SJSA1 (cell line): ENCODE measurements around the gene PBX3. TPM values are rescaled to one million over a fixed set of nuclear protein-coding genes. Genes with fewer than 3 reads are reported as not detected.

ENCODE experiments used
- DNase-seq, 2 experiments: peaks; one replicate each; pipeline ENCODE4 v3.0.0-alpha.2; 2015 to 2020; ENCODE audit warnings: low spot score in 2 of 2, low read depth in 1 of 2
- H3K27ac ChIP-seq: fragments of 250-450 bp; sonication (Bioruptor Pico); 2 replicates; pipeline ENCODE4 v1.5.1; 2020; ENCODE audit warnings: mild to moderate bottlenecking, moderate library complexity
- H3K27me3 ChIP-seq: fragments of 250-450 bp; sonication (Bioruptor Pico); replicated peaks from 2 replicates; pipeline ENCODE4 v1.5.1; 2020; ENCODE audit warnings: mild to moderate bottlenecking, moderate library complexity
- H3K36me3 ChIP-seq: fragments of 250-450 bp; sonication (Bioruptor Pico); 2 replicates; pipeline ENCODE4 v1.5.1; 2020; ENCODE audit warnings: mild to moderate bottlenecking
- H3K4me1 ChIP-seq: fragments of 250-450 bp; sonication (Bioruptor Pico); replicated peaks from 2 replicates; pipeline ENCODE4 v1.6.1; 2021; ENCODE audit warnings: mild to moderate bottlenecking
- H3K4me3 ChIP-seq: fragments of 250-450 bp; sonication (Bioruptor Pico); 2 replicates; pipeline ENCODE4 v1.5.1; 2020; ENCODE audit warnings: mild to moderate bottlenecking
- H3K9me3 ChIP-seq: fragments of 250-450 bp; sonication (Bioruptor Pico); replicated peaks from 2 replicates; pipeline ENCODE4 v1.5.1; 2020; ENCODE audit warnings: mild to moderate bottlenecking
- total RNA-seq: library from RNA; depleted of rRNA; stranded (reverse); fragments of >200 nt; shearing (Covaris generic); gene quantifications from 2 replicates; pipeline ENCODE4 v1.2.3, GENCODE V29; 2014

Gene PBX3
- total RNA-seq, 1 experiment from 2014 or later, result 15.1 TPM

DNA sequence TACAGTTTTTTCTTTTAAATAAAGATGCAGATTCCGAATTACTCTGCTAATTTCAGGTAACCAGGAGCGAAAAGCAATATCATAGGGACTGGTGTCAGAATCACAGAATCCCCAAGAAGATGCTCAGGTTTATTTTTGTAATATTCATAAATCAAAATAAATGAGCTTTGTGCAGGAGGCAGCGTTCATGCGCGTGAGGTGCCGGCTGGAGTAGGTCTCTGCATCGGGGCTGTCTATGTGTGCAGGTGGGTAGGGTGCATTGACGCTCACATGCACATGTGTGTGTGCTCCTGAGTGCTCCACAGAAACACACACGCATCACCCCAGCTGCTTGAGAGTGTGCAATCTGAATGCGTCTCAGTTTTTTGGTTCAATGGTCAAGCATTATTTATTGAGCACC lies 226.4 kb downstream of the PBX3 start:
- Histone ChIP-seq H3K4me3 (no peak overlapping the region), H3K36me3 (no peaks in the 10 kb centered on the region), H3K27ac (no peak overlapping the region), H3K9me3 (0 out of 2 replicates have a peak, but pooled peaks cover 2% of the 10 kb centered on the region), H3K4me1 (peaks cover 9% of the 10 kb centered on the region; the same call in 1 of the 2 replicates), H3K27me3 (no peaks in the 10 kb centered on the region)
- DNase-seq, result no peak

DNA sequence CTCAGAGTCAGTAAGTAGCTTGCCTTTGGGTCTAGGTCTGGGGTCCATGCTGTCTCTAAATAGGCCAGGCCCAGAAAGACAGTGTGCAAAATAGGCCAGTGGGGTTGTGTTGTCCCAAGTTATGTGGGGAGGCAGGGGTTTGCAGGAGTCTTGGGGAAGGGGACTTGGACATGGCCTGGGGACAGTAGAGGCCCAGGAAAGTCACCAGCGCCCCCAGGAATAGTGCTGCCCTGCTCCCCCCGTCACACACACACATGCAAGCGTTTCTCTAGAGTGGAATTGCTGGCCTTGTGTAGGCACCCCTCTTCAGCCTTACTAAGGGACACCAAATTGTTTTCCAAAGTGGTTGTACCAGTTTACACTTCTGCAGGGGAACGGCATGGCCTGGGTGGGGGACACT lies 227.5 kb downstream of the PBX3 start:
- Histone ChIP-seq H3K9me3 (0 out of 2 replicates have a peak, but pooled peaks cover 4% of the 10 kb centered on the region), H3K27ac (no peak overlapping the region), H3K36me3 (no peaks in the 10 kb centered on the region), H3K27me3 (no peaks in the 10 kb centered on the region), H3K4me3 (no peak overlapping the region), H3K4me1 (peaks cover 9% of the 10 kb centered on the region; the same call in 1 of the 2 replicates)
- no peak for DNase-seq

DNA sequence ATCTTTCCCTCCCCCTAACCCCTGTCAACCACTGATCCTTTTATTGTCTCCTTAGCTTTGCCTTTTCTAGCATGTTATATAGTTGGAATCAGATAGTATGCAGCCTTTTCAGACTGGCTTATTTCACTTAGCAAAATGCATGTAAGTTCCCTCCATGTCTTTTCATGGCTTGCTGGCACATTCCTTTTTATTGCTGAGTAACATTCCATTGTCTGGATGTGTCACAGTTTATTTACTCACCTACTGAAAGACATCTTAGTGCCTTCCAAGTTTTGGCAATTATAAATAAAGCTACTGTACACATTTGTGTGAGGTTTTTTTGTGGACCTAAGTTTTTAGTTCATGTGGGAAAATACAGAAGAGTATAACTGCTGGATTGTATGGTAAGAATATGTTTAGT lies 230.1 kb downstream of the PBX3 start:
- peak in 1 of 2 experiments; percentile 22 for DNase-seq
- Histone ChIP-seq H3K27me3 (no peaks in the 10 kb centered on the region), H3K4me3 (no peak overlapping the region), H3K27ac (no peak overlapping the region), H3K9me3 (0 out of 2 replicates have a peak, but pooled peaks cover 4% of the 10 kb centered on the region), H3K36me3 (no peaks in the 10 kb centered on the region), H3K4me1 (peaks cover 9% of the 10 kb centered on the region; the same call in 1 of the 2 replicates)

DNA sequence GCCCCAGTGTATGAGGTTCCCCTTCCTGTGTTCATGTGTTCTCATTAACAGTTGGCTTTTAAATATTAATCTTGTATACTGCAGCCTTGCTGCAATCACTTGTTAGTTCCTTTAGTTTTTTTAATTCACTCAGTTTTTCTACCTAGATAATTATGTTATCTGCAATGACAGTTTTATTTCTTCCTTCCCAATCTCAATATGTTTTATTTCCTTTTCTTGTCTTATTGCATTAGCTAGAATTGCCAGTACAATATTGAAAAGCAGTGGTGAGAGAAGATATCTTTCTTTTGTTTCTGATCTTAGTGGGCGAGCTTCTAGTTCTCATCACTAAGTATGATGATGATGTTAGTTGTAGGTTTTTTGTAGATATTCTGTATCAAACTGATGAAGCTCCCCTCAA lies 232.2 kb downstream of the PBX3 start:
- Histone ChIP-seq H3K27me3 (no peaks in the 10 kb centered on the region), H3K9me3 (0 out of 2 replicates have a peak, but pooled peaks cover 4% of the 10 kb centered on the region), H3K27ac (no peak overlapping the region), H3K36me3 (no peaks in the 10 kb centered on the region), H3K4me1 (peaks cover 9% of the 10 kb centered on the region; the same call in 1 of the 2 replicates), H3K4me3 (no peak overlapping the region)
- DNase-seq, result no peak

DNA sequence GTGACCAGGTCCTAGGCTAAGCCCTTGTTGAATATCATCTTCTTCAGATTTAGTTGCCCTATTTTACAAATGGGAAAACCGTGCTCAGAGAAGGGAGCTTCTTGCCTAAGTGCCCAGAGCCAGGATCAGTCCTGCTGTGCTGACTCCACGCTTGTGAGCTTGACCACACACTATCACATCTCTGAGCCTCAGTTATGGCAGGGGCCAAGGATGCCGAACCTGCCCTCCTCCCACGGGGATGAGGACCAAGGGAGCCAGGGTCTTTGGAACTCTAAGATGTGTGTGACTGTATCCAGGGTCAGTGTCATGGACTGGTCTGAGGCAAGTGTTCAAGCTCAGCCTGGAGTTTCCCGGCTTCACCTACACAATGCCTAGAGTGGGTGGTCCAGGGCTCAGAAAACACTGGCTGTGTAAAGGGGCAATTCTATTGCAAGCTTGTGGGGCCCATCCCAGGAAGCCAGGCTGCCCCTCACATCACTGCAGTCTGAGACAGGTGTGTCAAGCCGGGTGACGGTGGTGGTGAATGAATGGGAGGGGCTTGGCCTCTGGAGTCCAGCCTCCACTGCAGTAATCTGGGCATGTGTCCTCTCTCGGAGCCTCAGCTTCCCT lies 235.7 kb downstream of the PBX3 start:
- Histone ChIP-seq H3K27ac (no peak overlapping the region), H3K4me3 (no peak overlapping the region), H3K36me3 (no peaks in the 10 kb centered on the region), H3K27me3 (no peaks in the 10 kb centered on the region), H3K4me1 (no peaks in the 10 kb centered on the region), H3K9me3 (0 out of 2 replicates have a peak, but pooled peaks cover 4% of the 10 kb centered on the region)
- DNase-seq, result no peak

DNA sequence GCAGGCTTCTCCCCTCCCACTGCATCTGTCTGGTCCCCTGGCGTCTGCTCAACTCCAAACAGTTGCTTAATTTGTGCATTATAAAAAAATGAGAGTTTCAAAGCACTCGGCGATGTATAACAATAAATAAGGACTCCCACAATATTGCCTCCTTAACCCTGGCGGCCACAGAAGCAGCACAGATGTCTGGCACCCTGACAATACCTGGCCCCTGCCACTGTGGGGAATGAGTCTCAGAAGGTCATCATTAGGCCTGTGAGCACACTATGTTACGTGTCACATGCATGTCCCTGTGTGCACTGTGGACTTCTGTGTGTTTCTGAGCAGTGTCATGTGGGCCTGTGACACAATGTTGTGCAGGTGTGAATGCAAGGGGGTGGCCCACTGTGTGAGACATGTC lies 236.5 kb downstream of the PBX3 start:
- Histone ChIP-seq H3K4me1 (no peaks in the 10 kb centered on the region), H3K27me3 (no peaks in the 10 kb centered on the region), H3K4me3 (no peak overlapping the region), H3K27ac (no peak overlapping the region), H3K36me3 (no peaks in the 10 kb centered on the region), H3K9me3 (0 out of 2 replicates have a peak, but pooled peaks cover under 1% of the 10 kb centered on the region)
- DNase-seq, result no peak

DNA sequence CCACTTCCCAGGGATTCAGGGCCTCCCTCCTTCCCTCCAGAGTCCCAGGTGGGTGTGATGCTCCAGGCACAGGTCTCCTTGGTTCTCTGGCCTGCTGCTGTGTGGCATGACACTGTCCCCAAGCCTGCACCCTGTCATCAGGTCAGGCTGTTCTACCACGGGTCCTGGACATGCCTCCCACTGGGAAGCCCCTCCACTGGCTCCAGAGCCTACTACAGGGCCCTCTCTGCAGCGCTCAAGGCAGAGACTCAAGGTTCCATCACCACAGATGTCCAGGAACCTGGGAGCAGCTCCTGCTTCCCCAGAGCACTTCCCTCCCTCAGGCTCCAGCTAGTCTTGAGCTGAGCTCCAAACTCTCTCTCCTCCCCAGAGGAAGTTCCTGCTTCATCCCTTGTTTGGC lies 237.3 kb downstream of the PBX3 start:
- Histone ChIP-seq H3K9me3 (no peaks in the 10 kb centered on the region), H3K27me3 (no peaks in the 10 kb centered on the region), H3K4me3 (no peak overlapping the region), H3K4me1 (no peaks in the 10 kb centered on the region), H3K27ac (no peak overlapping the region), H3K36me3 (no peaks in the 10 kb centered on the region)
- no peak for DNase-seq

DNA sequence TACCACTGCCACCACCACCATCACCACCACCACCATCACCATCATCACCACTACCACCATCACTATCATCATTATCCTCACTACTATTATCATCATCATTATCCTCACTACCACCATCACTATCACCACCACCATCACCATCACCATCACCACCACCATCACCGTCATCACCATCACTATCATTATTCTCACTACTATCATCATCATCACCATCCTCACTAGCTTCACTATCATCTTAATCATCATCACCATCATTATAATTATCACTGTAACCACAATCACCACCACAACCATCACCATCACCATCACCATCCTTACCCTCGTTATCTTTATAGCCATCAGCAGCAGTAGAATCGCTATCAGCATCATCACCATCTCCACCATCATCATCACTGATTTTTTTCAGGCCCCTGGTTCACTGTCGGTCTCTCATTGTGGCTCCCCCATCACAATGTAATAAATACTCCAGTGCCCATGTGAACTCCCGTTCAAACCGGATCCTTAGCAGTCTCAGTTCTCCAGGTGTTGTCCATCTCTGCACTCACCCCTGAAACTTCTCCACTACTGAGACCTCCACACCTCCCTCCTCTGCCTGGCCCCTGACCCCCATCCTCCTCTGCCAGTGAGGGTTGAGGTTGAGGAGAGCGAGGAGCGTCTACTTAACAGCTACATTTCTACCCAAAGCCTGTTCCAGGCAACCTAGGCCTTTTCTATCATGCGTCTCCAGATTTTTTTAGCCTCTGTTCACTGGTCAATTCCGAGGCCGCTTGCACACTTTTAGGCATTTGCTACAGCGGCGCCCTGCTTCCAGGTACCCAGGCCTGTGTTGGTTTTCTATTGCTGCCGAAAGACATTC lies 238.2 kb downstream of the PBX3 start:
- Histone ChIP-seq H3K9me3 (no peaks in the 10 kb centered on the region), H3K27ac (no peak overlapping the region), H3K4me3 (no peak overlapping the region), H3K36me3 (no peaks in the 10 kb centered on the region), H3K4me1 (no peaks in the 10 kb centered on the region), H3K27me3 (no peaks in the 10 kb centered on the region)
- no peak for DNase-seq

DNA sequence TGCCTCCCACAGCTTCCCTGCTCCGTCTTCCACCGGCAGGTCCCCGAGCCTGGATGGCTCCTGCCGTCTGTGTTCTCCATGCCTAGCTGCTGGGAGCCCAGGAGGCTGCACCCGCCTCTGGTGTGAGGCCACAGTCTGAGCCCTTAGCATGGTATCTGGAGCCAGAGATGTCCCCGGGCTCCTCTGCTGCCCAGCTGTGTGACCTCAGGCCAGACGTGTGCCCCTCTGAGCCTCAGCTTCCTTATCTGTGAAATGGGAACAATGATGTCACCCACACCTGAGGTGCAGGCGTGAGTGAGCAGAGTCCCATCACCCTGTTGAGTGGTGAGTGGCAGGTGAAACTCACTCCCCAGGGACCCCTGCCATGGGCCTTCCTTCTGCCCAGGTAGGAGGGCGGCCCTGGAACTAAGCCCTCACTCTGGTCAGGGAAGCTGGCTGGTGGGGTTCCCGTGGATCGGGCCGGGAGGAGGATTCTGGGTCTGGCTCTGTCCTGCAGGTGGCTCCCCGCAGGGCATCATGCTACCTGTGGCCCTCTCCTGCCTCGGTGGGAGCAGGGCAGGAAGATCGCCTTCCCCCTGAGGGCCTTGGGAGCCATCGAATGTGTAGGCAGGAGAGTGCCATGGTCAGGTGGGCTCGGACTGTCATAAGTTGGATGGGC lies 239.0 kb downstream of the PBX3 start:
- H3K36me3 ChIP-seq, result no peaks in the 10 kb centered on the region
- H3K4me3 ChIP-seq, result no peak overlapping the region
- no peak for DNase-seq
- no peaks in the 10 kb centered on the region for H3K4me1 ChIP-seq
- no peak overlapping the region for H3K27ac ChIP-seq
- no peaks in the 10 kb centered on the region for H3K27me3 ChIP-seq
- no peaks in the 10 kb centered on the region for H3K9me3 ChIP-seq

DNA sequence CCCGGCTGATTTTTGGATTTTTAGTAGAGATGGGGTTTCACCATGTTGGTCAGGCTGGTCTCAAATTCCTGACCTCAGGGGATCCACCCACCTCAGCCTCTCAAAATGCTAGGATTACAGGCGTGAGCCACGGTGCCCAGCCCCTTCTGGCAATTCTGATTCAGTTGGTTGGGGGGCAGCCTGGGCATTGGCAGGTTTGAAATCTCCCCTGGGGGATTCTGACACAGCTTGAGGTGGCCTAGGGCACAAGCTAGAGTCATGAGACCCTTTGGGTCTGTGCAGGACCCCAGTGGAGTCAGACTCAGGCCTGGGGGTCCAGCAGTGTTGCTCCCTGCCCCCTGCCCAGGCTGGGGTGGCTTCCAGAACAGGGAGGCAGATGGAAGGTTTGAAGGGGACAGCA lies 239.8 kb downstream of the PBX3 start:
- Histone ChIP-seq H3K4me1 (no peaks in the 10 kb centered on the region), H3K9me3 (no peaks in the 10 kb centered on the region), H3K27me3 (no peaks in the 10 kb centered on the region), H3K4me3 (no peak overlapping the region), H3K36me3 (no peaks in the 10 kb centered on the region), H3K27ac (no peak overlapping the region)
- DNase-seq, result no peak

DNA sequence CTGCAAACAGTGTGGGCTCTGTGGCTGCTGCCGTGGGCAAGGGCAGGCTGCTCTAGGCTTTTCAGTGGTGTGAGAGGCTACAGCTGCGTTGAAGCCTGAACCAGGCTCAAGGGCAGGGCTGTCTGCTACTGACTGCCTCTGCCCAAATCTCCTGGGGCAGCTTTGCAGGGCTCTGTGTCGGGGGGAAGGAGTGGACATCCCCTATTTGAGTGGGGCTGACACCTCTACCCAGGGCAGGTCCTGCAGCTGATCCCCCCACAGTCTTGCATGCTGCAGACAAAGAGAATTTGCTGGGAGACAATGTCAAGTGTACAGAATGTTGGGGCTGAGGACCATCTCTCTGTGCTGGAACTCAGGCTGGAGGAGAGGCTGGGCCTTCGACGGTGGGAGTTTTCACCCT lies 240.2 kb downstream of the PBX3 start:
- Histone ChIP-seq H3K36me3 (no peaks in the 10 kb centered on the region), H3K4me1 (no peaks in the 10 kb centered on the region)

DNA sequence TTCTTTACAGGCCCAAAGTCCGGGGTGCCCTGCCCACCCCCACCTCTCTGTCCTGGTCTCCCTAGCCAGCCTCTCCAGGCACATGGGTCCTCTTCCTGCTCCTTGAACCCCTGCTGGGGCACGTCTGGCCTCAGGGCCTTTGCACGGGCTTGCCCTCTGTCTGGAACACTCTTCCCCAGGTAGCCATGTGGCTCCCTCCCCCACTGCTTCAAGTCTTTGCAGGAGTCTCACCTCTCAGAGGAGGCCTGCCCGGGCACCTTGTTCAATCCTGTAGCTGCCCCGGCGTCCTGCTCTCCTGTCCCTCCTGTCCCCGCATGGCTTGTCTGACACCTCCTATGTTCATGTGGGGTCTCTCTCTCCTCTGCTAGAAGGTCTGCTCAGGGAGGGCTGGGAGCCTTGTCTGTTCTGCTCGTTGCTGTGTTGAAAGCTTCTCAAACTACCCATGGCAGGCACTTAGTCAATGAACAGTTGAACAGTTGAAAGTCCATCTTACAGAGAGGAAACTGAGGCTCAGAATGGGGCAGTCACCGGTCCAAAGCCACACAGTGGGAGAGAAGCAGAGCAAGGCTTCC lies 241.4 kb downstream of the PBX3 start:
- DNase-seq, result no peak
- Histone ChIP-seq H3K27ac (no peak overlapping the region), H3K36me3 (no peaks in the 10 kb centered on the region), H3K4me1 (no peaks in the 10 kb centered on the region), H3K4me3 (no peak overlapping the region), H3K27me3 (0 out of 2 replicates have a peak, but pooled peaks cover 2% of the 10 kb centered on the region), H3K9me3 (no peaks in the 10 kb centered on the region)

More for the DNA sequence above, 240.2 kb downstream of the PBX3 start:
- Histone ChIP-seq H3K4me3 (no peak overlapping the region), H3K27me3 (no peaks in the 10 kb centered on the region), H3K9me3 (no peaks in the 10 kb centered on the region), H3K27ac (no peak overlapping the region)
- DNase-seq, result no peak

DNA sequence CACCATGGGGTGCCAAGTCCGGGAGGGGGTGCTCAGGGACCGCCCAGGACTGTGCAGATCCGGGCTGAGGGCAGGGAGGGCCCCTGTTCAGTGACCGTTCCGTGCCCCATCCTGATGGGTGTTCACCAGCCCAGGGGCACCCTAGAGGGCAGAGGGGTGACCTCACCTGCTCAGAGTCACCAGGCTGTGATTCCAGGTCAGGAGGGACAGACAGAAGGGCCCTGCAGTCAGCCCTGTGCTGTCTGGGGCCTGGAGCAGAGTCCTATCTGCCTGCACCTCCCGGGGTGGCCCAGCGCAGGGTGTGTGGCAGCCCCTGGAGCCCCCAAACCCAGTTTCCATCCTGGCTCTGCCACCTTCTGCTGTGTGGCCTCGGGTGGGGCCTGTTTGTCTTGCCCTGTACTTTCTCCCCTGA lies 241.9 kb downstream of the PBX3 start:
- 0 out of 2 replicates have a peak, but pooled peaks cover 2% of the 10 kb centered on the region for H3K27me3 ChIP-seq
- no peak overlapping the region for H3K27ac ChIP-seq
- no peaks in the 10 kb centered on the region for H3K36me3 ChIP-seq
- no peak for DNase-seq
- no peaks in the 10 kb centered on the region for H3K4me1 ChIP-seq
- H3K9me3 ChIP-seq, result no peaks in the 10 kb centered on the region
- no peak overlapping the region for H3K4me3 ChIP-seq
